Omental fat pad (tissue), 4 donors: ENCODE results near the gene PCDH12. TPM values are rescaled to one million over a fixed set of nuclear protein-coding genes. Genes with fewer than 3 reads are reported as not detected.

Source experiments
- ATAC-seq: fragments of 150-250 bp; one replicate; pipeline ENCODE4 v1.9.1; 2016; ENCODE audit warnings: mild to moderate bottlenecking, moderate library complexity; ENCODE audit not compliant: low FRiP score
- DNase-seq: peaks from one replicate; pipeline ENCODE4 v3.0.0-alpha.2; 2019; ENCODE audit warnings: low spot score
- CTCF ChIP-seq, 3 donors: fragments of 450-650 bp; IDR thresholded peaks; one replicate each; pipeline ENCODE4 v1.5.1; 2016 to 2017; ENCODE audit warnings: antibody characterized with exemption in 3 of 3, mild to moderate bottlenecking in 3 of 3, moderate library complexity in 2 of 3
- total RNA-seq, 4 donors: library from RNA; depleted of rRNA; stranded (reverse); fragments of >200 nt; gene quantifications; one replicate each; pipeline ENCODE4 v1.1.0, GENCODE V29; 2016

Gene PCDH12
- total RNA-seq, 4 donors from 2014 or later, result 4.0 to 18.9 (median 6.7) TPM

GRCh38 chr5:141958546-141959172, 657 bp upstream of the PCDH12 start:
- DNase-seq (no peak), ATAC-seq (no peak)
- no peak for TF ChIP-seq CTCF (IDR thresholded peaks at IDR 0.05)

GRCh38 chr5:141957367-141957996, 520 bp downstream of the PCDH12 start:
- no peak for TF ChIP-seq CTCF (IDR thresholded peaks at IDR 0.05)
- ATAC-seq, result no peak
- DNase-seq, result no peak

- TF ChIP-seq CTCF (IDR thresholded peaks at IDR 0.05), result no peak
- ATAC-seq, result no peak
Measured at GRCh38 chr5:141954194-141954593, 3.8 kb downstream of the PCDH12 start.

GRCh38 chr5:141952020-141952419, 6.0 kb downstream of the PCDH12 start:
- no peak for ATAC-seq
- DNase-seq, result no peak
- TF ChIP-seq CTCF (IDR thresholded peaks at IDR 0.05), result no peak

More at GRCh38 chr5:141954194-141954593, 3.8 kb downstream of the PCDH12 start:
- no peak for DNase-seq

- no peak for TF ChIP-seq CTCF (IDR thresholded peaks at IDR 0.05)
- ATAC-seq (no peak), DNase-seq (no peak)
Measured at GRCh38 chr5:141951332-141951781, 6.6 kb downstream of the PCDH12 start.

GRCh38 chr5:141950207-141951005, 7.6 kb downstream of the PCDH12 start:
- ATAC-seq (no peak), DNase-seq (no peak)
- no peak for TF ChIP-seq CTCF (IDR thresholded peaks at IDR 0.05)
